IgD-negative memory B cell (primary cell): Measurements from ENCODE around the gene RHOH. TPM values are rescaled to one million over a fixed set of nuclear protein-coding genes. Genes with fewer than 3 reads are reported as not detected.

ENCODE experiments used
- H3K27ac Mint-ChIP-seq, 3 donors: one replicate each; pipeline ENCODE4 v1.8.0; 2020 to 2022; ENCODE audit warnings: mild to moderate bottlenecking in 3 of 3, mixed read lengths in 3 of 3, moderate library complexity in 1 of 3
- H3K27me3 Mint-ChIP-seq: one replicate; pipeline ENCODE4 v1.8.0; 2021; ENCODE audit warnings: mixed read lengths
- H3K36me3 Mint-ChIP-seq: one replicate; pipeline ENCODE4 v1.8.0; 2020; ENCODE audit warnings: mild to moderate bottlenecking, mixed read lengths
- H3K4me1 Mint-ChIP-seq, 3 donors: one replicate each; pipeline ENCODE4 v1.8.0; 2020 to 2022; ENCODE audit warnings: mixed read lengths in 3 of 3, mild to moderate bottlenecking in 1 of 3
- H3K4me3 Mint-ChIP-seq, 4 donors: one replicate each; pipeline ENCODE4 v1.8.0; 2020 to 2022; ENCODE audit warnings: mild to moderate bottlenecking in 4 of 4, mixed read lengths in 4 of 4, moderate library complexity in 3 of 4
- H3K9me3 Mint-ChIP-seq, 3 donors: one replicate each; pipeline ENCODE4 v1.8.0; 2020 to 2021; ENCODE audit warnings: mixed read lengths in 3 of 3, mild to moderate bottlenecking in 1 of 3
- polyA plus RNA-seq: library from polyadenylated mRNA; unstranded; fragments of 300-500 nt; fragmentation: Illumina TruSeq; gene quantifications from one replicate; pipeline ENCODE4 v1.2.3, GENCODE V29; 2021

Gene RHOH
- polyA plus RNA-seq, 1 donor from 2014 or later, result 255 TPM

GRCh38 chr4:40225497-40225896 is 28.7 kb downstream of the RHOH start:
- no peaks in the 10 kb centered on the region for H3K27me3 Mint-ChIP-seq
- peak overlapping the region; percentile 8 to 95 (median 87) for H3K27ac Mint-ChIP-seq
- peak overlapping the region in 3 of 4 donors; percentile 11 to 86 (median 85) for H3K4me3 Mint-ChIP-seq
- peaks cover 8% of the 10 kb centered on the region for H3K36me3 Mint-ChIP-seq
- H3K4me1 Mint-ChIP-seq, result peaks cover 70 to 75% (median 73%) of the 10 kb centered on the region in 3 donors
- no peaks in the 10 kb centered on the region for H3K9me3 Mint-ChIP-seq

DNA sequence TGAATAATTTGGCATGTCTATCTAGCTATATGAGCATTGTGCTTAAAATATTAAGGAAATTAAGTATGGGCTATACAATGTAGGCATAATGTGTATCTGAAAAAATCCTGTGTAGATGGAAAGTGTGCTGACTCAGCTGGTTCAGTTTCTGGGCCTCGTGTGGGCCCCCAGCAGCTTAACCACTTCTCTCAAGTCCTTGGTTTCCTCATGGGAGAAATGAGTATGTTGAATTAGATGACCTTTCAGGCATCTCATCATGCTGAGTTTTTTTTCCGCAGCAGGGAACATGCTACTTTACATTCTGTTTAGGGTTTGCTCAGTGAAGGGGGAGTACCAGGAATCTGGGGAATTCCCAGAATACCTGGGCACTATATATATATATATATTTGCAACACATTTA is 30.5 kb downstream of the RHOH start:
- peaks cover 5% of the 10 kb centered on the region for H3K36me3 Mint-ChIP-seq
- no peaks in the 10 kb centered on the region for H3K27me3 Mint-ChIP-seq
- H3K4me1 Mint-ChIP-seq, result peaks cover 72 to 74% (median 73%) of the 10 kb centered on the region in 3 donors
- H3K9me3 Mint-ChIP-seq, result no peaks in the 10 kb centered on the region
- H3K27ac Mint-ChIP-seq, result peak overlapping the region; percentile 81 to 95 (median 87)
- H3K4me3 Mint-ChIP-seq, result peak overlapping the region; percentile 26 to 86 (median 66)

GRCh38 chr4:40228497-40229365 is 31.9 kb downstream of the RHOH start:
- Mint-ChIP-seq H3K36me3 (peaks cover 8% of the 10 kb centered on the region), H3K9me3 (no peaks in the 10 kb centered on the region), H3K27ac (peak overlapping the region; percentile 83 to 94 (median 87)), H3K27me3 (no peaks in the 10 kb centered on the region), H3K4me1 (peaks cover 69 to 71% (median 71%) of the 10 kb centered on the region in 3 donors), H3K4me3 (peak overlapping the region in 3 of 4 donors; percentile 23 to 87 (median 42))

DNA sequence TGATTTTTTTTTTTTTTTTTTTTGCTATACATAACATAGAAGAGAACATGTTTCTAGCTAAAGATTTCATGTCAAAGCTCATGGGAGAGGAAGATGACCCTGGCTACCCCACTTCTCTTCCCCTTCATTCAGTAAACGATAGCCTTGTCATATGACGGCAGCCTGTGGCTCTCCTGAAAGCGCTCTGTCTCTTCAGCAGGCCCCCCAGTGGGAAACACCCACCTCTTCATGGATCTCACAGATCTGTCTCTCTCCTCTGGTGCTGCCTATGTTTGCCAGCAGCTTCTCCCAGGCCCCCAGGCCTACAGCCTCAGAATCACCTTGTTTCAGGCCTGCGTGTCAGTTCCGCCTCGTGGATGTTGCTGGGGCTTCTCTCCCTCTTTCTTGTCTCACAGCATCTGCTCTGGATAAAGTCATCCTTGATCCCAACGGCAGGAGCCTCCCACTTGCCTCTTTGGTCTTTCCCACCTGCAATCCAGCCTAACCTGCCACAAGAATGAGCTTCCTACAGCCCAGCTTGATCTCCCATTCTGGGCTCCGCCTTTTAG is 34.6 kb downstream of the RHOH start:
- peaks cover 57 to 66% (median 60%) of the 10 kb centered on the region in 3 donors for H3K4me1 Mint-ChIP-seq
- peak overlapping the region in 2 of 4 donors; percentile 66 to 69 for H3K4me3 Mint-ChIP-seq
- peaks cover 5% of the 10 kb centered on the region for H3K36me3 Mint-ChIP-seq
- H3K9me3 Mint-ChIP-seq, result no peaks in the 10 kb centered on the region
- H3K27ac Mint-ChIP-seq, result peak overlapping the region; percentile 75 to 87 (median 87)
- no peaks in the 10 kb centered on the region for H3K27me3 Mint-ChIP-seq

GRCh38 chr4:40232610-40233009 is 35.8 kb downstream of the RHOH start:
- Mint-ChIP-seq H3K4me3 (peak overlapping the region in 1 of 4 donors; percentile 71), H3K36me3 (peaks cover 5% of the 10 kb centered on the region), H3K4me1 (peaks cover 48 to 57% (median 54%) of the 10 kb centered on the region in 3 donors), H3K27me3 (no peaks in the 10 kb centered on the region), H3K9me3 (no peaks in the 10 kb centered on the region), H3K27ac (peak overlapping the region in 2 of 3 donors; percentile 48 to 69)

DNA sequence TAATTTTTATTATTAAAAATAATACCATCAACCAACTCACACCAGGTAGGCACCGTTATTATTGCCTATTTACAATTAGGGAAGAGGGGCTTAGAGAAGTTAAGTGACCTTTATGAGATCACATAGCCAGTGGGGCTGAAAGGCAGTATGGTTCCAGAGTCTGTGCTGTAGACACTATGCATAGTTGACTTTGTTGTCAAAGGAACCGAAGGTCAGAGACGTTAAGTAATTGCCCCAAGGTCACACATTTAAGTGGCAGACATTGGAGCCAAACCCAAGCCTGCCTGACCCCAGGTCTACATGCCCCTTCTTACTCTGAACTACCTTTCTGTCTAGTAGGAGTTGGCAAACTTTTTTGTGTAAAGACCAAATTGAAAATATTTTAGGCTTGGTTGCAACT is 36.4 kb downstream of the RHOH start:
- Mint-ChIP-seq H3K4me1 (peaks cover 52 to 58% (median 57%) of the 10 kb centered on the region in 3 donors), H3K27me3 (no peaks in the 10 kb centered on the region), H3K4me3 (peak overlapping the region in 1 of 4 donors; percentile 22), H3K36me3 (peaks cover 9% of the 10 kb centered on the region), H3K27ac (no peak overlapping the region), H3K9me3 (no peaks in the 10 kb centered on the region)

DNA sequence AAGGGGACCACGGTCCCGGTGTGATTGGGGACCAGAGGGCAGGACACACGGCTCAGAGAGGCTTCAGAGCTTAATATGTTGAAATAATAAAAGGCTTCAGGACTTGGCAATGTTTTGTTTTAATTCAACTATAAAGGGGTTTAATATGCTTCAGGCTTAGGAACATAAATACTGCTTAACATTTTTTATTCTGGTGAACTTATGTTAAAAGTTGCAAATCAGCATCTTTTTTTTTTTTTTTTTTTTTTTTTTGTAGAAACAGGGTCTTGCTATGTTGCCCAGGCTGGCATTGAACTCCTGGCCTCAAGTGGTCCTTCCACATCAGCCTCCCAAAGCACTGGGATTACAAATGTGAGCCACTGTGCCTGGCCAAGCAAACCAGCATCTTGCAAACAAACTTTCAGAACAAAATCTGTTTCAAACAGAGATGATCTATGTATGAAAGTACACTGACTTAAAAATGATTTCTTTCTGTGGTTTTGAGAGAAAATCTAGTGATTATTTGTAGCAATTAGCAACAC is 37.7 kb downstream of the RHOH start:
- peaks cover 54 to 56% (median 54%) of the 10 kb centered on the region in 3 donors for H3K4me1 Mint-ChIP-seq
- peak overlapping the region in 3 of 4 donors; percentile 45 to 74 (median 65) for H3K4me3 Mint-ChIP-seq
- H3K36me3 Mint-ChIP-seq, result peaks cover 9% of the 10 kb centered on the region
- H3K9me3 Mint-ChIP-seq, result no peaks in the 10 kb centered on the region
- H3K27ac Mint-ChIP-seq, result peak overlapping the region in 2 of 3 donors; percentile 73 to 85
- no peaks in the 10 kb centered on the region for H3K27me3 Mint-ChIP-seq

GRCh38 chr4:40238008-40238699 is 41.3 kb downstream of the RHOH start:
- Mint-ChIP-seq H3K27me3 (no peaks in the 10 kb centered on the region), H3K9me3 (no peaks in the 10 kb centered on the region), H3K4me3 (peak overlapping the region in 3 of 4 donors; percentile 40 to 88 (median 57)), H3K36me3 (peaks cover 11% of the 10 kb centered on the region), H3K4me1 (peaks cover 45 to 58% (median 55%) of the 10 kb centered on the region in 3 donors), H3K27ac (peak overlapping the region; percentile 83 to 89 (median 84))

DNA sequence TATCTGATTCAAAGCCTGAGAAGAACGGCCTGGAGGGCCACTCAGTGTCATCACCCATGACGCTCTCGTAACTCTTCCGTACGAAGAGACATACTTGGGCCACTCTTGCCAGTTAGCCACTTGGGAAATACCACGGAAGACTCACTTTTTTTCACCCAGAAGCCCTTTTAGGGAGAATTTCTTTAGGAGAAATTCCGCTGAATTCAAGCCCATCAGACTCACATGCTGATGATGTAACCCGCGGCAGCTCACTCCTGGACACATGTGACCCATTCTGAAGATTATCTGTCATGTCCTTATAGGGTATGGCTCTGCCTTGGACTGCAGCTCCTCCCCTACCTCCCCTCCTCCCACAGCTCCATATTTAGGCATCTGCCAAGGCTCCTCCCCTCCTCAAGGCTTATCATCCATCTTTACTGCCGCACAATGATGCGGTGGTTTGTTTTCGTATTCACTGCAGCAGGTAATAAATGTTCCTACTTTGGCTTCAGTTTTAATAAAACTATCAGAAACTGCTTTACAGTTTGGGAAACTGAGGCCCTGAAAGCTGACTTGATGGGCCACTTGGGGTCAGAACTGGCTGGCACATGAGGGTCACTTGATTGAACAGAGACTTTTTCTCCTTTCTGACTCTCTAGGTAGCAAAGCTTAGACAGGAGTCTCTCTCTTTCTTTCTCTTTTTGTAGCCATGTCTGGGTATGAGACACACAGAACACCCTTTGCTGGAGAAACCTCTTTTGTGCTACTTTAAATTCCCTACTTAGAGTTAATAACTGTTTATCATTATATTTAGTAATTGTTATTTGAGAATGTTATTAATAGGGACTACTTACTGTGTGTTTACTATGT is 42.1 kb downstream of the RHOH start:
- Mint-ChIP-seq H3K9me3 (no peaks in the 10 kb centered on the region), H3K27me3 (no peaks in the 10 kb centered on the region), H3K4me3 (peak overlapping the region in 3 of 4 donors; percentile 28 to 74 (median 40)), H3K27ac (peak overlapping the region; percentile 83 to 89 (median 84)), H3K4me1 (peaks cover 45 to 61% (median 55%) of the 10 kb centered on the region in 3 donors), H3K36me3 (peaks cover 11% of the 10 kb centered on the region)

DNA sequence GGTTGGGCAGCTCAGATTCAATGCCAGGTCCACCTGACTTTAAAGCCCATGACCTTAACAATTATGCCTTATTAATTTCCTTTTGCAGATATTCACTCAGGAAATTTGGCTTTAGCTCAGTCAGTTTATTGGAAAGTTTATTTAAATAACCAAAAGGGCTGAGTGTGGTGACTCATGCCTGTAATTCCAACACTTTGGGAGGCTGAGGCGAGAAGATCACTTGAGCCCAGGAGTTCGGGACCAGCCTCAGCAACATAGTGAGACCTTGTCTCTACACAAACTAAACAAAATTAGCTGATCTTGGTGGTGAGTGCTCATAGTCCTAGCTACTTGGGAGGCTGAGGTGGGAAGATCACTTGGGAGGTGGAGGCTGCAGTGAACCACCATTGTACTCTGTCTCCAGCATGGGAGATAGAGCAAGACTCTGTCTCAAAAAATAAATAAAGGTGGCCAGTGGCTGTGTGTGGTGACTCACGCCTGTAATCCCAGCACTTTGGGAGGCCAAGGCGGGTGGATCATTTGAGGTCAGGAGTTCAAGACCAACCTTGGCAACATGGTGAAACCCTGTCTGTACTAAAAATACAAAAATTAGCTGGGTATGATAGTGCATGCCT is 43.3 kb downstream of the RHOH start:
- Mint-ChIP-seq H3K27me3 (no peaks in the 10 kb centered on the region), H3K27ac (peak overlapping the region; percentile 76 to 92 (median 83)), H3K4me1 (peaks cover 42 to 63% (median 54%) of the 10 kb centered on the region in 3 donors), H3K4me3 (peak overlapping the region in 2 of 4 donors; percentile 24 to 53), H3K9me3 (no peaks in the 10 kb centered on the region), H3K36me3 (peaks cover 17% of the 10 kb centered on the region)

GRCh38 chr4:40241026-40241425 is 44.2 kb downstream of the RHOH start:
- Mint-ChIP-seq H3K4me3 (peak overlapping the region in 2 of 4 donors; percentile 24 to 25), H3K27ac (peak overlapping the region in 2 of 3 donors; percentile 16 to 26), H3K36me3 (peaks cover 17% of the 10 kb centered on the region), H3K9me3 (no peaks in the 10 kb centered on the region), H3K27me3 (no peaks in the 10 kb centered on the region), H3K4me1 (peaks cover 48 to 66% (median 59%) of the 10 kb centered on the region in 3 donors)

DNA sequence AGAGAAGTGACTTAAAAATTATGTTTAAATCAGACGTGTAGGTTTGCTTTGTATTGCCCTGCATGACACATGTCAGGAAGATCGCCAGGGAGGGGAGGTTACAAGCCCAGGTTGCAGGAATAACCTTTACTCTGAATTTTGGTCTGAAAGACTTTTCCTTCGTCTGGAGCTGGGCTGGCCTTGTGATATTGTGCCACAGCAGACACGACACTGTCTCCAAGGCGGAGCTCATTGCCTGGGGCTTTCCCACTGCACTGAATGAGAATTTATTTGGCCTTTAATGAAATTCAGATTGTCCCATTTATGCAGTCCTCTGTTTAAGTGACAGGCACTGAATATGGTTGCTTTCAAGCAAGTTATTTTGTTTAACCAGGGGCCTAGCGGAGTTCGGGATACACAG is 45.1 kb downstream of the RHOH start:
- H3K36me3 Mint-ChIP-seq, result peaks cover 17% of the 10 kb centered on the region
- H3K4me3 Mint-ChIP-seq, result peak overlapping the region in 2 of 4 donors; percentile 69 to 76
- H3K4me1 Mint-ChIP-seq, result peaks cover 56 to 72% (median 65%) of the 10 kb centered on the region in 3 donors
- H3K27me3 Mint-ChIP-seq, result no peaks in the 10 kb centered on the region
- H3K27ac Mint-ChIP-seq, result peak overlapping the region; percentile 79 to 88 (median 88)
- no peaks in the 10 kb centered on the region for H3K9me3 Mint-ChIP-seq

DNA sequence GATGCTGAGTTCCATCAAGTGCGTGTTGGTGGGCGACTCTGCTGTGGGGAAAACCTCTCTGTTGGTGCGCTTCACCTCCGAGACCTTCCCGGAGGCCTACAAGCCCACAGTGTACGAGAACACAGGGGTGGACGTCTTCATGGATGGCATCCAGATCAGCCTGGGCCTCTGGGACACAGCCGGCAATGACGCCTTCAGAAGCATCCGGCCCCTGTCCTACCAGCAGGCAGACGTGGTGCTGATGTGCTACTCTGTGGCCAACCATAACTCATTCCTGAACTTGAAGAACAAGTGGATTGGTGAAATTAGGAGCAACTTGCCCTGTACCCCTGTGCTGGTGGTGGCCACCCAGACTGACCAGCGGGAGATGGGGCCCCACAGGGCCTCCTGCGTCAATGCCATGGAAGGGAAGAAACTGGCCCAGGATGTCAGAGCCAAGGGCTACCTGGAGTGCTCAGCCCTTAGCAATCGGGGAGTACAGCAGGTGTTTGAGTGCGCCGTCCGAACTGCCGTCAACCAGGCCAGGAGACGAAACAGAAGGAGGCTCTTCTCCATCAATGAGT is 46.6 kb downstream of the RHOH start:
- peaks cover 14% of the 10 kb centered on the region for H3K36me3 Mint-ChIP-seq
- no peaks in the 10 kb centered on the region for H3K27me3 Mint-ChIP-seq
- peak overlapping the region in 2 of 3 donors; percentile 79 to 88 for H3K27ac Mint-ChIP-seq
- H3K4me1 Mint-ChIP-seq, result peaks cover 55 to 68% (median 60%) of the 10 kb centered on the region in 3 donors
- peak overlapping the region in 2 of 4 donors; percentile 37 to 60 for H3K4me3 Mint-ChIP-seq
- H3K9me3 Mint-ChIP-seq, result no peaks in the 10 kb centered on the region
